ENCODE data around the gene PPP1R9B.

GRCh38 chr17:50184611-50185398 lies 34.3 kb upstream of the PPP1R9B start:
- TF ChIP-seq CTCF (IDR thresholded peaks at IDR 0.05; ENCODE audit: insufficient read depth, low read depth, low read length) (no peak), EZH2 (IDR thresholded peaks at IDR 0.05; ENCODE audit: insufficient read depth, low read length) (no peak)

Measured in astrocyte (in vitro differentiated cells and primary cell).